ENCODE results near the gene KLF16. TPM values are rescaled to one million over a fixed set of nuclear protein-coding genes. Genes with fewer than 3 reads are reported as not detected.
"Not testable (repeated sequence)": the region's sequence is repeated elsewhere in the genome, so short reads cannot be mapped to it uniquely, and the experiment has no call there.

KLF16 gene
- total RNA-seq, 2 experiments from 2014 or later: 83.8 to 89.2 TPM

- Mint-ChIP-seq H3K9me3 (no peaks in the 10 kb centered on the region), H3K27me3 (no peaks in the 10 kb centered on the region), H3K27ac (peak overlapping the region; percentile 100), H3K4me1 (ENCODE audit: low read depth) (peaks cover 40% of the 10 kb centered on the region), H3K36me3 (ENCODE audit: low read depth) (peaks cover 33% of the 10 kb centered on the region), H3K4me3 (peak overlapping the region; percentile 99)
- intact Hi-C loops (cut with DNase I, micrococcal nuclease): loop anchor here (1.0 to 5.0 kb wide), 3 partner anchors 9 to 204 kb away; no protein-coding TSS in a partner anchor
- Histone ChIP-seq H3K27ac (ENCODE audit: low read depth in 1 of 2, low read length in 2 of 2) (peak overlapping the region; percentile 90 to 94), H3K36me3 (ENCODE audit: insufficient read depth, low read length) (peaks cover 12% of the 10 kb centered on the region), H3K9me3 (ENCODE audit: control insufficient read depth in 1 of 2, insufficient read depth in 1 of 2, low read length in 2 of 2) (no peaks in the 10 kb centered on the region), H3K4me3 (ENCODE audit: low read length) (peak overlapping the region; percentile 100), H3K4me1 (ENCODE audit: insufficient read depth, low read length) (peaks cover 48% of the 10 kb centered on the region), H3K27me3 (ENCODE audit: control insufficient read depth in 1 of 2, insufficient read depth in 2 of 2, low read length in 2 of 2) (no peaks in the 10 kb centered on the region)
- ChIA-PET CTCF (interaction anchor here (1.0 to 3.0 kb wide), 3 partner anchors 13 to 46 kb away, joined by 3 to 12 read pairs (median 3); no protein-coding TSS in a partner anchor), POLR2A (interaction anchor here (1.0 to 2.3 kb wide), 5 partner anchors 15 to 27 kb away, joined by 3 to 11 read pairs (median 5); no protein-coding TSS in a partner anchor)
- ATAC-seq (ENCODE audit: poor library complexity) (peak; percentile 0), DNase-seq (peak in 1 of 14 experiments; percentile 32)
- no peak for TF ChIP-seq CTCF (IDR thresholded peaks at IDR 0.05)
Measured at GRCh38 chr19:1882786-1883692, 19.7 kb upstream of the KLF16 start.

DNA sequence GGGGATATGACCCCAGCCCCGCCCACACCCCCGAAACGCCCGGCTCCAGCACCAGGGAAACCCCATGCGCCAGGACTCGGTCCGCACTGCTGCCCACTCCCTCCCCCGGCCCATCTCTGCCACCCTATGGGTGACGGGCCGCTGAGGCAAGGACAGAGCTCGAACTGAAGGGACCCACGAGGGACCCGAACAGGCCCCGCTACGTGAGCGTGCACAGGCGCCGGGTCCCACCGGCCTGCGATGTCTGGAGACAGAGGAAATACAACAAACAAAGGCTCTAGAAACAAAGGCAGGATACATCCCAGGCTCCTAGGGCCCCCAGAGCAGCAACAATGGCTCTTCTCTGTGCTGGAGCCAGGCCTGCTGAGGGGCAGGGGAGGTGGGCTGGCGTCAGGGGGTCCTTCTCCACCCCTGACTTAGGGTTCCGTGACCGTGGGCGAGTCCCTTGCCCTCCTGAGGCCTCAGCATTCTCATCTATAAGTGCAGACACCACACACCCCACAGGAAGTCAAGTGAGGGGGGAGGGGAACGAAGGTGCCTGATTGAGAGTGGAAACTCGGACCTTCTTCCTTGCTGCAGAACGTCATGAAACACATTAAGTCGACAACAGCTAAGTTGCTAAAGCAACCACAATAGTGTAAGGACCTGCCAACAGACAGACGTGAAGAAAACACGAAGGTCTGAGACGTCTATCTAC lies 18.9 kb upstream of the KLF16 start:
- no peaks in the 10 kb centered on the region for H3K9me3 Mint-ChIP-seq
- H3K4me1 Mint-ChIP-seq (ENCODE audit: low read depth): peaks cover 37% of the 10 kb centered on the region
- no peaks in the 10 kb centered on the region for H3K27me3 Mint-ChIP-seq
- Histone ChIP-seq H3K9me3 (ENCODE audit: control insufficient read depth in 1 of 2, insufficient read depth in 1 of 2, low read length in 2 of 2) (no peaks in the 10 kb centered on the region), H3K4me3 (ENCODE audit: low read length) (peak overlapping the region; percentile 100), H3K4me1 (ENCODE audit: insufficient read depth, low read length) (peaks cover 48% of the 10 kb centered on the region), H3K27ac (ENCODE audit: low read depth in 1 of 2, low read length in 2 of 2) (peak overlapping the region; percentile 90 to 94), H3K27me3 (ENCODE audit: control insufficient read depth in 1 of 2, insufficient read depth in 2 of 2, low read length in 2 of 2) (no peaks in the 10 kb centered on the region), H3K36me3 (ENCODE audit: insufficient read depth, low read length) (peaks cover 12% of the 10 kb centered on the region)
- intact Hi-C loops (cut with DNase I, micrococcal nuclease): loop anchor here (1.0 to 5.0 kb wide), 3 partner anchors 8 to 205 kb away; no protein-coding TSS in a partner anchor
- ATAC-seq (ENCODE audit: poor library complexity) (peak; percentile 68), DNase-seq (peak; percentile 56 to 94 (median 74))
- H3K4me3 Mint-ChIP-seq: peak overlapping the region; percentile 99
- ChIA-PET POLR2A (interaction anchor here (0.6 to 1.5 kb wide), 5 partner anchors 16 to 391 kb away, joined by 3 to 8 read pairs (median 5); no protein-coding TSS in a partner anchor), CTCF (interaction anchor here (1.0 kb wide), 1 partner anchor 18 kb away, joined by 3 read pairs; no protein-coding TSS in a partner anchor)
- peak overlapping the region; percentile 100 for H3K27ac Mint-ChIP-seq
- no peak for TF ChIP-seq CTCF (IDR thresholded peaks at IDR 0.05)
- H3K36me3 Mint-ChIP-seq (ENCODE audit: low read depth): peaks cover 33% of the 10 kb centered on the region

DNA sequence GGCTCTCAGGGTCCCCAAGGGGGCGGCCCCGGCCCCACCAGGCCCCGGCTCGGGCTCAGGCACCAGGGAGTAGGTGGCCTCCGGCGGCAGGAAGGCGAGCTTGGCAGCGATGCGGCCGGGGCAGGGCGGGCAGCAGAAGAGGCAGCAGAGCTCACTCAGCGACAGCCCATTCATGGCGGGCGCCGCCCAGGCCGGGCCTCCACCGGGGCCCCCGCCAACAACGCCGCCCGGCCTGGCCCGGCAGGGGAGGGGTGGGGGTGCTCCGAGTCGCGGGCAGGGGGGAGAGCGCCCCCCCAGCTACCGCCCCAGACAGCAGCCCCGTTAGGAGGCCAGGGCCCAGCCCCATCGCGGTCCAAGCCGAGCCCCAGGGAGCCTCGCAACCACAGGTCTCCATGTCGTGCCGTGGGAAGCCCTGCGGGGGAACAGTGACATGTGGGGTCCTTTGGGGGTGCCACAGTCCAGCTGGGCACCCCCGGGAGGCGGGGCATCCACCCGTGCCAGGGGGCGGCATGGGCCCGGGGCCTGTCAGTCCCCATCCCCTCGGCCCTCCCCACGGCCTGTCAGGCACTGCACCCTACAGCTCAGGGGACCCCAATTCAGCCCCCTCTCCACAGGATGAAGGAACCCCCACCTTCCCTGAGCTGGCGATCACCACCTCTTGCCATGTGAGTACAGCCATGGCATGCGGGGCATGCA lies 18.2 kb upstream of the KLF16 start:
- Histone ChIP-seq H3K36me3 (ENCODE audit: insufficient read depth, low read length) (peaks cover 12% of the 10 kb centered on the region), H3K27ac (ENCODE audit: low read depth in 1 of 2, low read length in 2 of 2) (peak overlapping the region; percentile 90 to 94), H3K4me1 (ENCODE audit: insufficient read depth, low read length) (peaks cover 51% of the 10 kb centered on the region), H3K4me3 (ENCODE audit: low read length) (peak overlapping the region; percentile 100)
- CTCF ChIA-PET; DNase-seq; ATAC-seq (ENCODE audit: poor library complexity); H3K27me3 ChIP-seq (ENCODE audit: control insufficient read depth in 1 of 2, insufficient read depth in 2 of 2, low read length in 2 of 2); H3K9me3 ChIP-seq (ENCODE audit: control insufficient read depth in 1 of 2, insufficient read depth in 1 of 2, low read length in 2 of 2); H3K9me3 Mint-ChIP-seq; H3K27me3 Mint-ChIP-seq: not testable (repeated sequence)
- peak overlapping the region; percentile 100 for H3K27ac Mint-ChIP-seq
- intact Hi-C loops (cut with DNase I, micrococcal nuclease): loop anchor here (1.0 to 5.0 kb wide), 3 partner anchors 7 to 206 kb away; no protein-coding TSS in a partner anchor
- POLR2A ChIA-PET: interaction anchor here (1.0 to 1.5 kb wide), 2 partner anchors 15 to 16 kb away, joined by 3 to 8 read pairs; no protein-coding TSS in a partner anchor
- peaks cover 37% of the 10 kb centered on the region for H3K4me1 Mint-ChIP-seq (ENCODE audit: low read depth)
- H3K36me3 Mint-ChIP-seq (ENCODE audit: low read depth): peaks cover 34% of the 10 kb centered on the region
- peak overlapping the region; percentile 99 for H3K4me3 Mint-ChIP-seq
